ENCODE results near the gene ALKBH4. TPM values are rescaled to one million over a fixed set of nuclear protein-coding genes. Genes with fewer than 3 reads are reported as not detected.
A peak's percentile ranks its signal among the peaks of the same experiment; 100 is the strongest.

The ALKBH4 gene
- total and polyA plus RNA-seq, 3 donors from 2014 or later, result 9.3 to 27.7 (median 26.7) TPM

- no peak for TF ChIP-seq CTCF (IDR thresholded peaks at IDR 0.05)
- no peak for TF ChIP-seq POLR2A (IDR thresholded peaks at IDR 0.05)
- Histone ChIP-seq H3K9me3 (no peaks in the 10 kb centered on the region), H3K36me3 (ENCODE audit: low read depth, missing control alignments) (no peaks in the 10 kb centered on the region), H3K27me3 (no peaks in the 10 kb centered on the region), H3K4me3 (no peak overlapping the region), H3K4me1 (no peaks in the 10 kb centered on the region), H3K27ac (no peak overlapping the region)
- intact Hi-C loops (cut with DNase I; ENCODE audit: low total_unique reads), result no loop called here
- DNase-seq, result no peak
- WGBS, 2 donors, result 89 to 92% methylated on average over 17 of the region's 17 CpGs
These were observed 19.5 kb downstream of the ALKBH4 start for GRCh38 chr7:102444961-102445673.

- no peaks in the 10 kb centered on the region for H3K4me1 ChIP-seq
- no peaks in the 10 kb centered on the region for H3K36me3 ChIP-seq (ENCODE audit: low read depth, missing control alignments)
- no peak for DNase-seq
- H3K4me3 ChIP-seq, result no peak overlapping the region
- no peaks in the 10 kb centered on the region for H3K27me3 ChIP-seq
- 83 to 95% methylated on average over 15 to 17 of the region's 17 CpGs for WGBS, 2 donors
- no peaks in the 10 kb centered on the region for H3K9me3 ChIP-seq
- TF ChIP-seq CTCF (IDR thresholded peaks at IDR 0.05) (no peak), POLR2A (IDR thresholded peaks at IDR 0.05) (no peak)
- intact Hi-C loops (cut with DNase I; ENCODE audit: low total_unique reads), result no loop called here
- no peak overlapping the region for H3K27ac ChIP-seq
These were observed 24.5 kb downstream of the ALKBH4 start for GRCh38 chr7:102439963-102440795.

- no peak for DNase-seq
- no peak overlapping the region for H3K4me3 ChIP-seq
- TF ChIP-seq POLR2A (IDR thresholded peaks at IDR 0.05) (no peak), CTCF (IDR thresholded peaks at IDR 0.05) (no peak)
- intact Hi-C loops (cut with DNase I; ENCODE audit: low total_unique reads), result no loop called here
- 92 to 94% methylated on average over 10 of the region's 10 CpGs for WGBS, 2 donors
- H3K9me3 ChIP-seq, result no peaks in the 10 kb centered on the region
- no peaks in the 10 kb centered on the region for H3K27me3 ChIP-seq
- no peak overlapping the region for H3K27ac ChIP-seq
- H3K4me1 ChIP-seq, result peaks cover 6% of the 10 kb centered on the region
- no peaks in the 10 kb centered on the region for H3K36me3 ChIP-seq (ENCODE audit: low read depth, missing control alignments)
These were observed 28.5 kb downstream of the ALKBH4 start for GRCh38 chr7:102436118-102436517.

GRCh38 chr7:102434039-102434486 lies 30.6 kb downstream of the ALKBH4 start:
- H3K4me1 ChIP-seq, result peaks cover 6% of the 10 kb centered on the region
- no peaks in the 10 kb centered on the region for H3K9me3 ChIP-seq
- intact Hi-C loops (cut with DNase I; ENCODE audit: low total_unique reads), result no loop called here
- 29 to 30% methylated on average over 9 of the region's 9 CpGs for WGBS, 2 donors
- no peaks in the 10 kb centered on the region for H3K27me3 ChIP-seq
- H3K27ac ChIP-seq, result no peak overlapping the region
- DNase-seq, result no peak
- H3K36me3 ChIP-seq (ENCODE audit: low read depth, missing control alignments), result no peaks in the 10 kb centered on the region
- H3K4me3 ChIP-seq, result peak overlapping the region; percentile 71 to 73
- TF ChIP-seq POLR2A (IDR thresholded peaks at IDR 0.05), result no peak
- no peak for TF ChIP-seq CTCF (IDR thresholded peaks at IDR 0.05)
